HepG2 (cell line): Measurements from ENCODE around the gene UNC13D. TPM values are rescaled to one million over a fixed set of nuclear protein-coding genes. Genes with fewer than 3 reads are reported as not detected.
A peak's percentile ranks its signal among the peaks of the same experiment; 100 is the strongest.

Experiments used
- AHR ChIP-seq: IDR thresholded peaks from 2 replicates; pipeline ENCODE4 v1.6.1; 2018; ENCODE audit warnings: missing genetic modification reagents, missing compliant biosample characterization
- ATF4 ChIP-seq, 2 experiments: fragments of 450-650 bp in 1 of 2; sonication (generic) in 1 of 2; formaldehyde crosslinking; IDR thresholded peaks; 2 replicates each; pipeline versions ENCODE4 v1.5.0 to v1.8.0; 2020 to 2022; ENCODE audit warnings: mild to moderate bottlenecking in 1 of 2, missing genetic modification reagents in 1 of 2
- BRF2 ChIP-seq: sonication (generic); formaldehyde crosslinking; IDR thresholded peaks from 2 replicates; pipeline ENCODE4 v1.8.1; 2022; ENCODE audit warnings: mild to moderate bottlenecking, missing genetic modification reagents
- CREB3 ChIP-seq: sonication (generic); formaldehyde crosslinking; IDR thresholded peaks from 2 replicates; pipeline ENCODE4 v1.5.0; 2020; ENCODE audit warnings: missing genetic modification reagents
- ELF3 ChIP-seq: IDR thresholded peaks from 2 replicates; pipeline ENCODE4 v1.6.1; 2016; ENCODE audit warnings: missing genetic modification reagents, missing compliant biosample characterization
- FOXJ3 ChIP-seq: sonication (generic); formaldehyde crosslinking; IDR thresholded peaks from 2 replicates; pipeline ENCODE4 v1.4.0; 2020; ENCODE audit warnings: missing genetic modification reagents, mild to moderate bottlenecking, borderline replicate concordance
- GATAD1 ChIP-seq: IDR thresholded peaks from 2 replicates; pipeline ENCODE4 v1.6.1; 2016; ENCODE audit warnings: missing genetic modification reagents, missing compliant biosample characterization
- GLI4 ChIP-seq: sonication (generic); formaldehyde crosslinking; IDR thresholded peaks from 2 replicates; pipeline ENCODE4 v1.5.1; 2020; ENCODE audit warnings: missing genetic modification reagents, mild to moderate bottlenecking, moderate library complexity, borderline replicate concordance
- HMG20A ChIP-seq: IDR thresholded peaks from 2 replicates; pipeline ENCODE4 v1.6.1; 2016; ENCODE audit warnings: borderline replicate concordance
- HOXA9 ChIP-seq: sonication (generic); formaldehyde crosslinking; IDR thresholded peaks from 2 replicates; pipeline ENCODE4 v1.8.1; 2022; ENCODE audit warnings: missing genetic modification reagents, mild to moderate bottlenecking, moderate library complexity, borderline replicate concordance
- KAT2B ChIP-seq: fragments of 150-350 bp; IDR thresholded peaks from 2 replicates; pipeline ENCODE4 v1.6.1; 2014; ENCODE audit warnings: low read depth, low read length, borderline replicate concordance
- LCORL ChIP-seq, 2 experiments: fragments of 450-650 bp in 1 of 2; sonication (generic) in 1 of 2; formaldehyde crosslinking in 1 of 2; IDR thresholded peaks; 2 replicates each; pipeline versions ENCODE4 v1.5.0 to v1.6.1; 2017 to 2020; ENCODE audit warnings: antibody characterized with exemption in 1 of 2, missing genetic modification reagents in 1 of 2
- MTF1 ChIP-seq: sonication (generic); formaldehyde crosslinking; IDR thresholded peaks from 2 replicates; pipeline ENCODE4 v1.5.0; 2020; ENCODE audit warnings: missing genetic modification reagents
- POLR2AphosphoS2 ChIP-seq: IDR thresholded peaks from 2 replicates; pipeline ENCODE4 v1.6.1; 2011; ENCODE audit warnings: low read depth, low read length, improper control_type of control experiment
- SMARCC2 ChIP-seq: fragments of 450-650 bp; IDR thresholded peaks from 2 replicates; pipeline ENCODE4 v1.6.1; 2017; ENCODE audit warnings: antibody characterized with exemption, mild to moderate bottlenecking
- ZFP36L1 ChIP-seq: sonication (generic); formaldehyde crosslinking; IDR thresholded peaks from 2 replicates; pipeline ENCODE4 v1.8.0; 2022; ENCODE audit warnings: mild to moderate bottlenecking, missing genetic modification reagents, moderate library complexity
- ZNF207 ChIP-seq: fragments of 450-650 bp; IDR thresholded peaks from 2 replicates; pipeline ENCODE4 v1.6.1; 2016; ENCODE audit warnings: antibody characterized with exemption, borderline replicate concordance
- ZNF296 ChIP-seq: sonication (generic); formaldehyde crosslinking; conservative IDR thresholded peaks from 2 replicates; pipeline ENCODE4 v1.5.0; 2020; ENCODE audit warnings: mild to moderate bottlenecking, missing genetic modification reagents
- ZNF337 ChIP-seq: sonication (generic); formaldehyde crosslinking; IDR thresholded peaks from 2 replicates; pipeline ENCODE4 v1.5.1; 2020; ENCODE audit warnings: missing genetic modification reagents, low read depth, mild to moderate bottlenecking, borderline replicate concordance
- ZNF44 ChIP-seq: sonication (generic); formaldehyde crosslinking; IDR thresholded peaks from 2 replicates; pipeline ENCODE4 v1.5.1; 2020; ENCODE audit warnings: mild to moderate bottlenecking, missing genetic modification reagents
- ZNF446 ChIP-seq: sonication (generic); formaldehyde crosslinking; IDR thresholded peaks from 2 replicates; pipeline ENCODE4 v1.5.0; 2020; ENCODE audit warnings: mild to moderate bottlenecking, missing genetic modification reagents
- ZNF563 ChIP-seq: sonication (generic); formaldehyde crosslinking; IDR thresholded peaks from 2 replicates; pipeline ENCODE4 v1.8.0; 2022; ENCODE audit warnings: mild to moderate bottlenecking, moderate library complexity, missing genetic modification reagents
- ZNF572 ChIP-seq: sonication (generic); formaldehyde crosslinking; IDR thresholded peaks from 2 replicates; pipeline ENCODE4 v1.5.1; 2020; ENCODE audit warnings: mild to moderate bottlenecking, missing genetic modification reagents
- ZNF740 ChIP-seq: sonication (generic); formaldehyde crosslinking; IDR thresholded peaks from 2 replicates; pipeline ENCODE4 v1.4.0; 2020; ENCODE audit warnings: missing genetic modification reagents
- ZNF768 ChIP-seq: sonication (generic); formaldehyde crosslinking; IDR thresholded peaks from 2 replicates; pipeline ENCODE4 v1.4.0; 2020; ENCODE audit warnings: missing genetic modification reagents
- ZNF776 ChIP-seq: sonication (generic); formaldehyde crosslinking; IDR thresholded peaks from 2 replicates; pipeline ENCODE4 v1.4.0; 2020; ENCODE audit warnings: mild to moderate bottlenecking, missing genetic modification reagents
- polyA plus RNA-seq, 8 experiments: library from polyadenylated mRNA; depleted of rRNA in 3 of 8; stranded (reverse) in 7 of 8; unstranded in 1 of 8; fragments of >200 nt; fragmentation: Illumina TruSeq in 4 of 8; extraction: Trizol in 4 of 8; gene quantifications; 2 replicates each; pipeline versions ENCODE4 v1.2.1 to v1.2.3, GENCODE V29; 2011 to 2016; ENCODE audit warnings: low read depth in 4 of 8, missing spikeins in 1 of 8, mixed read lengths in 1 of 8; ENCODE audit not compliant: insufficient read depth in 1 of 8
- total RNA-seq, 5 experiments: library from RNA; depleted of rRNA; stranded (reverse); fragments of >200 nt; fragmentation: Illumina TruSeq; extraction: Trizol; gene quantifications; 2 replicates each; pipeline ENCODE4 v1.2.3, GENCODE V29; 2016; ENCODE audit warnings: low read depth in 1 of 5

Gene UNC13D
- total and polyA plus RNA-seq, 2 of the 13 experiments (the other 11 are each of a cell fraction or from before 2014, with no cell fraction given), result 29.7 to 42.7 TPM

- TF ChIP-seq SMARCC2 (no peak), ZNF44 (peak; percentile 76), GLI4 (0 out of 2 replicates have a peak, but pooled peaks have one; percentile 67), ZNF776 (CRISPR knock-in tag) (0 out of 2 replicates have a peak, but pooled peaks have one; percentile 81), ELF3 (CRISPR knock-in tag) (no peak), FOXJ3 (CRISPR knock-in tag) (peak; percentile 80; the same call in 1 of the 2 replicates), GATAD1 (CRISPR knock-in tag) (no peak), ZNF337 (CRISPR knock-in tag) (no peak), MTF1 (CRISPR knock-in tag) (no peak), HMG20A (no peak), KAT2B (no peak), ZNF296 (no peak), BRF2 (CRISPR knock-in tag) (peak; percentile 89), ZNF563 (CRISPR knock-in tag) (no peak), ZNF768 (CRISPR knock-in tag) (no peak), LCORL (IDR thresholded peaks at IDR 0.05) (no peak), LCORL (CRISPR knock-in tag; IDR thresholded peaks at IDR 0.05) (no peak), ZFP36L1 (CRISPR knock-in tag) (peak; percentile 30; the same call in 1 of the 2 replicates), HOXA9 (CRISPR knock-in tag) (0 out of 2 replicates have a peak, but pooled peaks have one; percentile 11), AHR (CRISPR knock-in tag) (no peak), CREB3 (0 out of 2 replicates have a peak, but pooled peaks have one; percentile 64), POLR2AphosphoS2 (no peak), ZNF572 (CRISPR knock-in tag) (peak; percentile 35; the same call in 1 of the 2 replicates), ZNF740 (CRISPR knock-in tag) (no peak), ATF4 (CRISPR knock-in tag; IDR thresholded peaks at IDR 0.05) (peak in 1 of 2 experiments; percentile 14; a peak in 1 of 4 replicates), ZNF446 (CRISPR knock-in tag) (no peak), ZNF207 (no peak)
Observed at GRCh38 chr17:75783803-75784472, 60.3 kb downstream of the UNC13D start (continued).
